Caco-2 (cell line): Measurements from ENCODE around the gene SOAT2. TPM values are rescaled to one million over a fixed set of nuclear protein-coding genes. Genes with fewer than 3 reads are reported as not detected.

ENCODE experiments used
- BruUV-seq: library from RNA; stranded (reverse); fragments of 400-500 nt; replicated peaks from 2 replicates; lab custom pipeline; 2021; lab: Mats Ljungman, UMichigan
- CTCF ChIA-PET: fragments of 300-600 bp; sonication (Branson Sonifier 250); formaldehyde crosslinking; loops from one replicate; lab custom pipeline; 2022; ENCODE audit warnings: antibody characterized with exemption; lab: Charles Lee
- POLR2A ChIA-PET: fragments of 300-600 bp; sonication (Branson Sonifier 250); formaldehyde crosslinking; loops from one replicate; lab custom pipeline; 2022; ENCODE audit warnings: antibody characterized with exemption; lab: Charles Lee
- DNase-seq, 2 experiments: peaks; one replicate each; pipeline versions ENCODE4 v3.0.0 to v3.0.0-alpha.2; 2020 to 2022
- H3K27me3 ChIP-seq: replicated peaks from 2 replicates; pipeline ENCODE4 v1.6.0; 2011; ENCODE audit warnings: low read length; ENCODE audit not compliant: control insufficient read depth, insufficient read depth
- H3K36me3 ChIP-seq: 2 replicates; pipeline ENCODE4 v1.5.1; 2011; ENCODE audit warnings: low read length; ENCODE audit not compliant: control insufficient read depth, insufficient read depth
- H3K4me1 ChIP-seq: fragments of 250-450 bp; sonication (Bioruptor Pico); 2 replicates; pipeline ENCODE4 v1.5.1; 2020; ENCODE audit warnings: mild to moderate bottlenecking
- H3K4me3 ChIP-seq: 2 replicates; pipeline ENCODE4 v1.5.1; 2011; ENCODE audit warnings: low read depth, mild to moderate bottlenecking, control low read depth, low read length
- H3K9me3 ChIP-seq: fragments of 250-450 bp; sonication (Bioruptor Pico); 2 replicates; pipeline ENCODE4 v1.5.1; 2020; ENCODE audit warnings: mild to moderate bottlenecking, moderate library complexity
- H3K27ac Mint-ChIP-seq: one replicate; pipeline ENCODE4 v1.8.0; 2022; ENCODE audit warnings: mixed read lengths; ENCODE audit not compliant: unreplicated experiment
- H3K27me3 Mint-ChIP-seq: one replicate; pipeline ENCODE4 v1.8.0; 2022; ENCODE audit warnings: mixed read lengths; ENCODE audit not compliant: insufficient read depth, unreplicated experiment
- H3K36me3 Mint-ChIP-seq: one replicate; pipeline ENCODE4 v1.8.0; 2022; ENCODE audit warnings: mild to moderate bottlenecking, mixed read lengths; ENCODE audit not compliant: insufficient read depth, unreplicated experiment
- H3K4me1 Mint-ChIP-seq: one replicate; pipeline ENCODE4 v1.8.0; 2022; ENCODE audit warnings: low read depth, mixed read lengths; ENCODE audit not compliant: unreplicated experiment
- H3K4me3 Mint-ChIP-seq: one replicate; pipeline ENCODE4 v1.8.0; 2022; ENCODE audit warnings: mild to moderate bottlenecking, moderate library complexity, mixed read lengths; ENCODE audit not compliant: unreplicated experiment
- H3K9me3 Mint-ChIP-seq: one replicate; pipeline ENCODE4 v1.8.0; 2022; ENCODE audit warnings: mixed read lengths; ENCODE audit not compliant: unreplicated experiment
- CTCF ChIP-seq, 2 experiments: fragments of 200-600 bp in 1 of 2; IDR thresholded peaks; 1 replicate in 1 of 2; 2 replicates in 1 of 2; pipeline versions ENCODE4 v1.5.1 to v1.8.0; 2011 to 2022; ENCODE audit warnings: antibody characterized with exemption in 1 of 2, control low read depth in 1 of 2, inconsistent platforms in 1 of 2, low read depth in 1 of 2, low read length in 1 of 2, mild to moderate bottlenecking in 1 of 2, moderate library complexity in 1 of 2; ENCODE audit not compliant: insufficient read depth in 1 of 2, severe bottlenecking in 1 of 2, unreplicated experiment in 1 of 2
- intact Hi-C: fragments of 100-400 bp; cut with micrococcal nuclease; formaldehyde crosslinking; loops from one replicate; pipeline ENCODE4 v1.10.0; 2022; ENCODE audit not compliant: unreplicated experiment
- total RNA-seq: library from RNA; stranded (reverse); gene quantifications from 2 replicates; pipeline ENCODE4 v1.2.3, GENCODE V29; 2022

Gene SOAT2
- total RNA-seq, 1 experiment from 2014 or later, result 6.5 TPM

- Histone ChIP-seq H3K4me1 (no peaks in the 10 kb centered on the region), H3K36me3 (no peaks in the 10 kb centered on the region), H3K9me3 (no peaks in the 10 kb centered on the region), H3K27me3 (no peaks in the 10 kb centered on the region), H3K4me3 (no peak overlapping the region)
- Mint-ChIP-seq H3K27ac (no peak overlapping the region), H3K9me3 (no peaks in the 10 kb centered on the region), H3K4me3 (no peak overlapping the region), H3K4me1 (no peaks in the 10 kb centered on the region), H3K36me3 (no peaks in the 10 kb centered on the region), H3K27me3 (no peaks in the 10 kb centered on the region)
- POLR2A ChIA-PET, result no interaction called here
- no peak for TF ChIP-seq CTCF (IDR thresholded peaks at IDR 0.05; ENCODE audit: insufficient read depth in 1 of 2, low read depth in 1 of 2, low read length in 1 of 2, severe bottlenecking in 1 of 2, unreplicated experiment in 1 of 2)
- DNase-seq, result no peak
- CTCF ChIA-PET, result no interaction called here
- intact Hi-C loops, result no loop called here
- BruUV-seq, result no TSS peak
Measured at GRCh38 chr12:53152390-53152789, 49.1 kb downstream of the SOAT2 start.

- Mint-ChIP-seq H3K9me3 (no peaks in the 10 kb centered on the region), H3K27me3 (no peaks in the 10 kb centered on the region), H3K4me1 (peaks cover 11% of the 10 kb centered on the region), H3K4me3 (no peak overlapping the region), H3K27ac (peak overlapping the region; percentile 71), H3K36me3 (peaks cover 6% of the 10 kb centered on the region)
- H3K4me3 ChIP-seq, result no peak overlapping the region
- peak; percentile 75 to 82 for DNase-seq
- no peaks in the 10 kb centered on the region for H3K9me3 ChIP-seq
- ChIA-PET CTCF (interaction anchor here (0.5 to 2.9 kb wide), 13 partner anchors 16 to 186 kb away, joined by 3 to 9 read pairs (median 5); partner anchors contain the start of genes AAAS, CSAD, SOAT2 and SPRYD3), POLR2A (no interaction called here)
- H3K4me1 ChIP-seq, result no peaks in the 10 kb centered on the region
- intact Hi-C loops, result loop anchor here (1.0 kb wide), 1 partner anchor 31 kb away; no protein-coding TSS in a partner anchor
- BruUV-seq, result no TSS peak
- H3K27me3 ChIP-seq, result no peaks in the 10 kb centered on the region
- H3K36me3 ChIP-seq, result no peaks in the 10 kb centered on the region
- TF ChIP-seq CTCF (IDR thresholded peaks at IDR 0.05; ENCODE audit: insufficient read depth in 1 of 2, low read depth in 1 of 2, low read length in 1 of 2, severe bottlenecking in 1 of 2, unreplicated experiment in 1 of 2), result peak; percentile 90
Measured at GRCh38 chr12:53159195-53159839, 56.0 kb downstream of the SOAT2 start.

GRCh38 chr12:53160000-53160399, 56.7 kb downstream of the SOAT2 start:
- peak overlapping the region; percentile 71 for H3K27ac Mint-ChIP-seq
- CTCF ChIA-PET, result interaction anchor here (1.0 to 2.9 kb wide), 8 partner anchors 15 to 161 kb away, joined by 3 to 9 read pairs (median 5); partner anchors contain the start of genes AAAS, CSAD, SOAT2 and ZNF740
- no peak overlapping the region for H3K4me3 Mint-ChIP-seq
- intact Hi-C loops, result loop anchor here (1.0 kb wide), 1 partner anchor 30 kb away; no protein-coding TSS in a partner anchor
- Histone ChIP-seq H3K9me3 (no peaks in the 10 kb centered on the region), H3K4me3 (no peak overlapping the region), H3K4me1 (no peaks in the 10 kb centered on the region), H3K36me3 (no peaks in the 10 kb centered on the region), H3K27me3 (no peaks in the 10 kb centered on the region)
- no peak for DNase-seq
- H3K9me3 Mint-ChIP-seq, result no peaks in the 10 kb centered on the region
- H3K4me1 Mint-ChIP-seq, result peaks cover 11% of the 10 kb centered on the region
- no TSS peak for BruUV-seq
- no peaks in the 10 kb centered on the region for H3K27me3 Mint-ChIP-seq
- no peak for TF ChIP-seq CTCF (IDR thresholded peaks at IDR 0.05; ENCODE audit: insufficient read depth in 1 of 2, low read depth in 1 of 2, low read length in 1 of 2, severe bottlenecking in 1 of 2, unreplicated experiment in 1 of 2)
- POLR2A ChIA-PET, result no interaction called here
- H3K36me3 Mint-ChIP-seq, result peaks cover 6% of the 10 kb centered on the region
